Tibial artery (tissue), 4 donors: ENCODE measurements around the gene CNTNAP2.
"Not testable (repeated sequence)": the region's sequence is repeated elsewhere in the genome, so short reads cannot be mapped to it uniquely, and the experiment has no call there.

Experiments used
- DNase-seq, 2 donors: peaks; one replicate each; pipeline ENCODE4 v3.0.0-alpha.2; 2019
- H3K27ac ChIP-seq, 2 donors: fragments of 200-600 bp; sonication (generic) in 1 of 2; 1 replicate in 1 of 2; 2 replicates in 1 of 2; pipeline ENCODE4 v1.5.1; 2018 to 2019; ENCODE audit warnings: mild to moderate bottlenecking in 1 of 2
- H3K27me3 ChIP-seq, 2 donors: fragments of 200-600 bp; sonication (generic) in 1 of 2; one replicate each; pipeline versions ENCODE4 v1.5.1 to v1.6.0; 2016 to 2019
- H3K36me3 ChIP-seq, 3 donors: fragments of 200-600 bp; sonication (generic) in 2 of 3; one replicate each; pipeline ENCODE4 v1.5.1; 2016 to 2019; ENCODE audit warnings: mild to moderate bottlenecking in 2 of 3
- H3K4me1 ChIP-seq, 4 donors: fragments of 200-600 bp; sonication (generic) in 2 of 4; 1 replicate in 3 of 4; 2 replicates in 1 of 4; pipeline ENCODE4 v1.5.1; 2016 to 2019
- H3K4me3 ChIP-seq, 2 donors: fragments of 200-600 bp; sonication (generic) in 1 of 2; 1 replicate in 1 of 2; 2 replicates in 1 of 2; pipeline ENCODE4 v1.5.1; 2018 to 2019; ENCODE audit warnings: mild to moderate bottlenecking in 2 of 2
- H3K9me3 ChIP-seq, 3 donors: fragments of 200-600 bp; sonication (generic) in 1 of 3; one replicate each; pipeline ENCODE4 v1.5.1; 2016 to 2019
- intact Hi-C: fragments of 100-400 bp; cut with DNase I; formaldehyde crosslinking; loops from one replicate; pipeline ENCODE4 v1.15.0; 2023; ENCODE audit warnings: low total_unique reads
- TF ChIP-seq, protein P1 (sequence below), 2 experiments: fragments of 200-600 bp in 1 of 2; fragments of 450-650 bp in 1 of 2; IDR thresholded peaks; one replicate each; pipeline ENCODE4 v1.5.1; 2017 to 2019; ENCODE audit warnings: antibody characterized with exemption in 2 of 2, mild to moderate bottlenecking in 1 of 2, moderate library complexity in 1 of 2

CNTNAP2 gene

DNA sequence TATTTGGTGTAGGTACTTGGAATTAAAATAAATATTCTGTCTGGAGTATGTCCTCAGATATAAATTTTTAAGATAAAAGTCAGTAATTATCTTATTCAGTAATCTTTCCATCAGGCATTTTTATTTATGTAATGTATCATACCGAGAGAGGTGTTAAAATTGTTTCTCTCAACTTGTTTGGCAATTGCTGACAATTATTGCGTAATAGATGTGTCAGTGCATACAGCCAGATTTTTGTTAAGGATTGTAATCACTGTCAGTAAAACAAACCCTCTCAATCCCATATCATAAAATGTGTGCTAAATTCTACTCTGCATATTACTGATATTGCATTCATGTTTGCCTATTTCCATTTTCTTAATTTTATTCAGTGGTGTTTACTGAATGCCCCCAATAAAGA lies 69.2 kb downstream of the CNTNAP2 start:
- intact Hi-C loops = no loop called here
- no peak overlapping the region for H3K4me3 ChIP-seq
- TF ChIP-seq, protein P1, sequence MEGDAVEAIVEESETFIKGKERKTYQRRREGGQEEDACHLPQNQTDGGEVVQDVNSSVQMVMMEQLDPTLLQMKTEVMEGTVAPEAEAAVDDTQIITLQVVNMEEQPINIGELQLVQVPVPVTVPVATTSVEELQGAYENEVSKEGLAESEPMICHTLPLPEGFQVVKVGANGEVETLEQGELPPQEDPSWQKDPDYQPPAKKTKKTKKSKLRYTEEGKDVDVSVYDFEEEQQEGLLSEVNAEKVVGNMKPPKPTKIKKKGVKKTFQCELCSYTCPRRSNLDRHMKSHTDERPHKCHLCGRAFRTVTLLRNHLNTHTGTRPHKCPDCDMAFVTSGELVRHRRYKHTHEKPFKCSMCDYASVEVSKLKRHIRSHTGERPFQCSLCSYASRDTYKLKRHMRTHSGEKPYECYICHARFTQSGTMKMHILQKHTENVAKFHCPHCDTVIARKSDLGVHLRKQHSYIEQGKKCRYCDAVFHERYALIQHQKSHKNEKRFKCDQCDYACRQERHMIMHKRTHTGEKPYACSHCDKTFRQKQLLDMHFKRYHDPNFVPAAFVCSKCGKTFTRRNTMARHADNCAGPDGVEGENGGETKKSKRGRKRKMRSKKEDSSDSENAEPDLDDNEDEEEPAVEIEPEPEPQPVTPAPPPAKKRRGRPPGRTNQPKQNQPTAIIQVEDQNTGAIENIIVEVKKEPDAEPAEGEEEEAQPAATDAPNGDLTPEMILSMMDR (IDR thresholded peaks at IDR 0.05) = no peak
- no peak overlapping the region for H3K27ac ChIP-seq
- no peaks in the 10 kb centered on the region for H3K36me3 ChIP-seq
- H3K27me3 ChIP-seq = no peaks in the 10 kb centered on the region
- H3K4me1 ChIP-seq = no peaks in the 10 kb centered on the region
- DNase-seq = no peak
- no peaks in the 10 kb centered on the region for H3K9me3 ChIP-seq

DNA sequence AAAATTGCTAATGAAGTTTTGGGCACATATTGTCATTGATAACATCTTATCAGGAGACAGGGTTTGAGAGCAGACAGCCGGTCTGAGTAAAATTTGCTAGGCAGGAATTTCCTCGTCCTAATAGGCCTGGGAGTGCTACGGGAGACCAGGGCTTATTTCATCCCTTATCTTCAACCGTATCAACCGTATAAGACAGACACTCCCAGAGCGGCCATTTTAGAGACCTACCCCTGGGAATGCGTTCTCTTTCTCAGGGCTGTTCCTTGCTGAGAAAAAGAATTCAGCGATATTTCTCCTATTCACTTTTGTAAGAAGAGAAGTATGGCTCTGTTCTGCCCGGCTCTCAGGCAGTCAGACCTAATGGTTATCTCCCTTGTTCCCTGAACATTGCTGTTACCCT lies 74.8 kb downstream of the CNTNAP2 start:
- H3K36me3 ChIP-seq, H3K27ac ChIP-seq, H3K27me3 ChIP-seq, H3K9me3 ChIP-seq, intact Hi-C loops, H3K4me3 ChIP-seq, DNase-seq, H3K4me1 ChIP-seq: not testable (repeated sequence)

DNA sequence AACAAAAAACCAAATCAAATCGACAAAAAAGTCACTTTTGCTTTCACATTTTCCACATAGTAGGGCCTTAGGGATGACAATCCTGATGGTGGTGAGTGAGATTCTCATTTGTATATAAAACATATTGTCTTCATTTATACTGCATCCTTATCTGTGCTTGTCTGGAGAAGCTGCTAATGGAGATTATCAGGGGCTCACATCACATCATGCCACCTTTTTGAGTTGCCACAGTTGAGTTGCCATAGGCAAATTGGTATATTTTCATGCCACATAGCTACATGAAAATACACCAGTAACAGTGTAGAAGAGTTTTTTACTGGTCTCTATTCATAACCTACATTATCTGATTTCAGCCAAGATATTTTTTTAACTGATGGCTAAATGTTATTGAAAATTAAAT lies 85.3 kb downstream of the CNTNAP2 start:
- DNase-seq = no peak

DNA sequence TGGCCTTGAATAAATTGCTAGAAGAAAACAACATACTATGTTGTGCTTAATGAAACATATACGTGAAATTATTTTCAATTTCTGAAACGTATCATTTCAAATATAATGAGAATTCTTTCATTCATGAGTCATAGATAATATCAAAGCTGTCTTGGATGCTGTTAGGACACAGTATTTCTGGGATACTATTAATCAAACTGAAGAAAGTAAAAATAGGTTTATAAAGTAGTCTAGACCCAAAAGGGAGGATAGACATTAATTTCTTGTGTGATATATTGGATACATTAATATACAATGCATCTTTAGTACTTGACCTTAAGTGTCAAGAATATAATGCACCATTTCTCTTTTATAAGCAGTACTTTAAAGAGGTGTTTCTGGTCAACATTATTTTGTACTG lies 89.7 kb downstream of the CNTNAP2 start:
- H3K4me3 ChIP-seq = no peak overlapping the region
- H3K27me3 ChIP-seq = no peaks in the 10 kb centered on the region
- no peaks in the 10 kb centered on the region for H3K4me1 ChIP-seq
- no peak overlapping the region for H3K27ac ChIP-seq
- H3K36me3 ChIP-seq = no peaks in the 10 kb centered on the region
- TF ChIP-seq, protein P1 (IDR thresholded peaks at IDR 0.05) = no peak
- DNase-seq = no peak
- no peaks in the 10 kb centered on the region for H3K9me3 ChIP-seq
- intact Hi-C loops = no loop called here

More for the DNA sequence above, 85.3 kb downstream of the CNTNAP2 start:
- no peak overlapping the region for H3K27ac ChIP-seq
- H3K4me1 ChIP-seq = no peaks in the 10 kb centered on the region
- H3K27me3 ChIP-seq = no peaks in the 10 kb centered on the region
- no peaks in the 10 kb centered on the region for H3K36me3 ChIP-seq
- TF ChIP-seq, protein P1 (IDR thresholded peaks at IDR 0.05) = no peak
- intact Hi-C loops = no loop called here
- no peaks in the 10 kb centered on the region for H3K9me3 ChIP-seq
- H3K4me3 ChIP-seq = no peak overlapping the region

DNA sequence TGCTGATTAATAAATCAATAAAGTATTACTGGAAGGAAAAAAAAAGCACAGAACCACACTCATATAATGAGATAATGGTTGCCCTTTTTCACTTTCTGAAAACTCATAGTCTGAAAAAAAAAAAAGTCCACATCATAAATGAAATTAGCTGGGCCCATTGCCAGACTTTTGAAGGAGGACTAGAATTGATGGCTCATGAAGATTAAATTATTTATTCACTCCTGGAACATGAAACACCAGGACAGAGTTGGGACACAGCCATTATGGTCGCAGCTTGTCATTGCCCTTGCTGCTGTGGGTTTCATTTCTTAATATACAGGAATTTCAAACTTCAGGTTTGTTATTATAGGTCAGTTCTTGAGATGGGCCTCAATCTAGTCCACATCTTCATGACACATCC lies 91.9 kb downstream of the CNTNAP2 start:
- Histone ChIP-seq H3K9me3 (no peaks in the 10 kb centered on the region), H3K4me3 (no peak overlapping the region), H3K27ac (no peak overlapping the region), H3K36me3 (no peaks in the 10 kb centered on the region), H3K4me1 (no peaks in the 10 kb centered on the region), H3K27me3 (no peaks in the 10 kb centered on the region)
- TF ChIP-seq, protein P1 (IDR thresholded peaks at IDR 0.05) = no peak
- intact Hi-C loops = no loop called here
- no peak for DNase-seq

DNA sequence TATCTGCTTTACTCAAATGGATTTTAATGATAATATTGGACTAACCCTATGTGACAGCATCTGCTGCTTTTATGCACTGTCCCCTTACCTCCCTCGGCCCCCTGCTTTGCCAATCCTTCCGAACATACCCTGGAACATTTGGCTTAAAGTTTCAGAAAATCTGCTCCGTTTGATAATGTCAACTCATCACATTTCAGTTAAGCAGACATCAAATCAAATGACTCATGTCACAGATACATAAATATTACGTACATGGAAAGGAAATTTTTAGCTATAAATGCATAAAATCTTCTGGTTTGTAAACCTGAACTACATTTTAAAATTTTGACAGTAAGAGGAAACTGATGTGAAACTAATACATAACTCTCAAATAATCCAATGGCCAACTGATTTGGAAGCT lies 98.2 kb downstream of the CNTNAP2 start:
- no peaks in the 10 kb centered on the region for H3K4me1 ChIP-seq
- H3K27ac ChIP-seq = no peak overlapping the region
- intact Hi-C loops = no loop called here
- no peaks in the 10 kb centered on the region for H3K36me3 ChIP-seq
- no peaks in the 10 kb centered on the region for H3K27me3 ChIP-seq
- no peak for DNase-seq
- TF ChIP-seq, protein P1 (IDR thresholded peaks at IDR 0.05) = no peak
- no peaks in the 10 kb centered on the region for H3K9me3 ChIP-seq
- no peak overlapping the region for H3K4me3 ChIP-seq
